ENCODE measurements around the gene ZRANB1. TPM values are rescaled to one million over a fixed set of nuclear protein-coding genes. Genes with fewer than 3 reads are reported as not detected.

Gene ZRANB1
- total RNA-seq, result 10 to 100 TPM; 10.7 to 11.2 TPM

GRCh38 chr10:124941823-124942222, at the start of gene ZRANB1:
ZRANB1 (plus strand) TSS chr10:124942123; CDS start chr10:124942494, 371 bp downstream.
- no peaks in the 10 kb centered on the region for H3K9me3 Mint-ChIP-seq (ENCODE audit: insufficient read depth)
- H3K4me3 Mint-ChIP-seq, result no peak within 1 kb of the TSS
- ChIA-PET POLR2A (no interaction called here), CTCF (no interaction called here)
- H3K27me3 Mint-ChIP-seq (ENCODE audit: low read depth), result no peaks in the 10 kb centered on the region
- peaks cover 6% of the 10 kb centered on the region for H3K4me1 Mint-ChIP-seq (ENCODE audit: low read depth)
- ATAC-seq (no peak), DNase-seq (no peak)
- H3K36me3 Mint-ChIP-seq (ENCODE audit: low read depth), result peaks cover 7% of the 10 kb centered on the region
- no peak within 1 kb of the TSS for H3K27ac Mint-ChIP-seq

- no peaks in the 10 kb centered on the region for H3K36me3 Mint-ChIP-seq (ENCODE audit: low read depth)
- no peak overlapping the region for H3K27ac Mint-ChIP-seq
- DNase-seq (no peak), ATAC-seq (no peak)
- H3K4me1 Mint-ChIP-seq (ENCODE audit: low read depth), result no peaks in the 10 kb centered on the region
- H3K9me3 Mint-ChIP-seq (ENCODE audit: insufficient read depth), result no peaks in the 10 kb centered on the region
- CTCF ChIA-PET, result no interaction called here
- POLR2A ChIA-PET, result no interaction called here
- H3K27me3 Mint-ChIP-seq (ENCODE audit: low read depth), result peaks cover 8% of the 10 kb centered on the region
- H3K4me3 Mint-ChIP-seq, result no peak overlapping the region
Measured at GRCh38 chr10:124892905-124893304, 49.0 kb upstream of the ZRANB1 start.

- no peaks in the 10 kb centered on the region for H3K36me3 Mint-ChIP-seq (ENCODE audit: low read depth)
- H3K27ac Mint-ChIP-seq, result no peak overlapping the region
- no peak for ATAC-seq
- no peaks in the 10 kb centered on the region for H3K4me1 Mint-ChIP-seq (ENCODE audit: low read depth)
- H3K4me3 Mint-ChIP-seq, result no peak overlapping the region
- ChIA-PET CTCF (no interaction called here), POLR2A (no interaction called here)
- peaks cover 8% of the 10 kb centered on the region for H3K27me3 Mint-ChIP-seq (ENCODE audit: low read depth)
- H3K9me3 Mint-ChIP-seq (ENCODE audit: insufficient read depth), result no peaks in the 10 kb centered on the region
- no peak for DNase-seq
Measured at GRCh38 chr10:124894569-124895215, 47.2 kb upstream of the ZRANB1 start.

- Mint-ChIP-seq H3K27me3 (ENCODE audit: low read depth) (peaks cover 8% of the 10 kb centered on the region), H3K27ac (no peak overlapping the region), H3K9me3 (ENCODE audit: insufficient read depth) (no peaks in the 10 kb centered on the region), H3K4me1 (ENCODE audit: low read depth) (no peaks in the 10 kb centered on the region), H3K4me3 (no peak overlapping the region), H3K36me3 (ENCODE audit: low read depth) (no peaks in the 10 kb centered on the region)
- ATAC-seq (no peak), DNase-seq (no peak)
- ChIA-PET POLR2A (no interaction called here), CTCF (no interaction called here)
Measured at GRCh38 chr10:124896751-124897150, 45.2 kb upstream of the ZRANB1 start.

- H3K4me1 Mint-ChIP-seq (ENCODE audit: low read depth), result no peaks in the 10 kb centered on the region
- H3K4me3 Mint-ChIP-seq, result no peak overlapping the region
- POLR2A ChIA-PET, result interaction anchor here (1.3 kb wide), 1 partner anchor 17 kb away, joined by 3 read pairs; no protein-coding TSS in a partner anchor
- DNase-seq (no peak), ATAC-seq (no peak)
- CTCF ChIA-PET, result no interaction called here
- no peaks in the 10 kb centered on the region for H3K36me3 Mint-ChIP-seq (ENCODE audit: low read depth)
- H3K9me3 Mint-ChIP-seq (ENCODE audit: insufficient read depth), result no peaks in the 10 kb centered on the region
- peaks cover 15% of the 10 kb centered on the region for H3K27me3 Mint-ChIP-seq (ENCODE audit: low read depth)
- no peak overlapping the region for H3K27ac Mint-ChIP-seq
Measured at GRCh38 chr10:124898471-124898870, 43.5 kb upstream of the ZRANB1 start.

- DNase-seq, result no peak
- no peaks in the 10 kb centered on the region for H3K9me3 Mint-ChIP-seq (ENCODE audit: insufficient read depth)
- H3K27ac Mint-ChIP-seq, result no peak overlapping the region
- ATAC-seq, result no peak
- CTCF ChIA-PET, result no interaction called here
- POLR2A ChIA-PET, result interaction anchor here (1.3 kb wide), 1 partner anchor 17 kb away, joined by 3 read pairs; no protein-coding TSS in a partner anchor
- no peak overlapping the region for H3K4me3 Mint-ChIP-seq
- H3K36me3 Mint-ChIP-seq (ENCODE audit: low read depth), result no peaks in the 10 kb centered on the region
- H3K27me3 Mint-ChIP-seq (ENCODE audit: low read depth), result peaks cover 15% of the 10 kb centered on the region
- no peaks in the 10 kb centered on the region for H3K4me1 Mint-ChIP-seq (ENCODE audit: low read depth)
Measured at GRCh38 chr10:124899151-124899550, 42.8 kb upstream of the ZRANB1 start.

GRCh38 chr10:124902462-124902861, 39.5 kb upstream of the ZRANB1 start:
- ChIA-PET CTCF (no interaction called here), POLR2A (interaction anchor here (0.6 kb wide), 1 partner anchor 227 kb away, joined by 4 read pairs; no protein-coding TSS in a partner anchor)
- ATAC-seq (no peak), DNase-seq (no peak)
- Mint-ChIP-seq H3K4me1 (ENCODE audit: low read depth) (no peaks in the 10 kb centered on the region), H3K36me3 (ENCODE audit: low read depth) (no peaks in the 10 kb centered on the region), H3K9me3 (ENCODE audit: insufficient read depth) (no peaks in the 10 kb centered on the region), H3K4me3 (no peak overlapping the region), H3K27me3 (ENCODE audit: low read depth) (peaks cover 12% of the 10 kb centered on the region), H3K27ac (no peak overlapping the region)

GRCh38 chr10:124903111-124903510, 38.8 kb upstream of the ZRANB1 start:
- Mint-ChIP-seq H3K4me3 (no peak overlapping the region), H3K36me3 (ENCODE audit: low read depth) (no peaks in the 10 kb centered on the region), H3K4me1 (ENCODE audit: low read depth) (no peaks in the 10 kb centered on the region), H3K9me3 (ENCODE audit: insufficient read depth) (no peaks in the 10 kb centered on the region), H3K27me3 (ENCODE audit: low read depth) (peaks cover 9% of the 10 kb centered on the region), H3K27ac (no peak overlapping the region)
- ATAC-seq, result no peak
- CTCF ChIA-PET, result no interaction called here
- no peak for DNase-seq
- POLR2A ChIA-PET, result no interaction called here

- H3K36me3 Mint-ChIP-seq (ENCODE audit: low read depth), result no peaks in the 10 kb centered on the region
- CTCF ChIA-PET, result no interaction called here
- ATAC-seq (no peak), DNase-seq (no peak)
- no peak overlapping the region for H3K4me3 Mint-ChIP-seq
- H3K27ac Mint-ChIP-seq, result no peak overlapping the region
- no peaks in the 10 kb centered on the region for H3K9me3 Mint-ChIP-seq (ENCODE audit: insufficient read depth)
- peaks cover 10% of the 10 kb centered on the region for H3K27me3 Mint-ChIP-seq (ENCODE audit: low read depth)
- H3K4me1 Mint-ChIP-seq (ENCODE audit: low read depth), result no peaks in the 10 kb centered on the region
- POLR2A ChIA-PET, result interaction anchor here (0.7 kb wide), 1 partner anchor 443 kb away, joined by 4 read pairs; the partner anchor contains the start of gene LHPP
Measured at GRCh38 chr10:124904796-124905195, 37.1 kb upstream of the ZRANB1 start.

GRCh38 chr10:124906551-124907001, 35.3 kb upstream of the ZRANB1 start:
- no peaks in the 10 kb centered on the region for H3K9me3 Mint-ChIP-seq (ENCODE audit: insufficient read depth)
- ATAC-seq, result no peak
- ChIA-PET POLR2A (no interaction called here), CTCF (no interaction called here)
- DNase-seq, result no peak
- peaks cover 18% of the 10 kb centered on the region for H3K27me3 Mint-ChIP-seq (ENCODE audit: low read depth)
- H3K36me3 Mint-ChIP-seq (ENCODE audit: low read depth), result no peaks in the 10 kb centered on the region
- no peak overlapping the region for H3K27ac Mint-ChIP-seq
- peaks cover 2% of the 10 kb centered on the region for H3K4me1 Mint-ChIP-seq (ENCODE audit: low read depth)
- no peak overlapping the region for H3K4me3 Mint-ChIP-seq

- H3K27ac Mint-ChIP-seq, result no peak overlapping the region
Measured at GRCh38 chr10:124909563-124909962, 32.4 kb upstream of the ZRANB1 start.

GRCh38 chr10:124911124-124912067, 30.5 kb upstream of the ZRANB1 start:
- POLR2A ChIA-PET, result interaction anchor here (0.5 to 0.6 kb wide), 2 partner anchors 192 to 347 kb away, joined by 3 to 4 read pairs; no protein-coding TSS in a partner anchor
- CTCF ChIA-PET, result no interaction called here
- ATAC-seq, result no peak
- Mint-ChIP-seq H3K27me3 (ENCODE audit: low read depth) (peaks cover 16% of the 10 kb centered on the region), H3K9me3 (ENCODE audit: insufficient read depth) (no peaks in the 10 kb centered on the region), H3K4me1 (ENCODE audit: low read depth) (peaks cover 16% of the 10 kb centered on the region), H3K36me3 (ENCODE audit: low read depth) (no peaks in the 10 kb centered on the region), H3K27ac (no peak overlapping the region), H3K4me3 (no peak overlapping the region)
- no peak for DNase-seq

More at GRCh38 chr10:124909563-124909962, 32.4 kb upstream of the ZRANB1 start:
- Mint-ChIP-seq H3K4me1 (ENCODE audit: low read depth) (peaks cover 8% of the 10 kb centered on the region), H3K9me3 (ENCODE audit: insufficient read depth) (no peaks in the 10 kb centered on the region), H3K36me3 (ENCODE audit: low read depth) (no peaks in the 10 kb centered on the region), H3K4me3 (no peak overlapping the region), H3K27me3 (ENCODE audit: low read depth) (peaks cover 16% of the 10 kb centered on the region)
- ATAC-seq (no peak), DNase-seq (no peak)
- CTCF ChIA-PET, result no interaction called here
- POLR2A ChIA-PET, result no interaction called here

Measured in activated CD8-positive, alpha-beta T cell treated with anti-CD3 and anti-CD28 coated beads, Interleukin-2, amount 10 ng/mL, durations not matched to agents 7 days and 5 days (primary cell).